ENCODE results near the gene TMEM212. TPM values are rescaled to one million over a fixed set of nuclear protein-coding genes. Genes with fewer than 3 reads are reported as not detected.
A peak's percentile ranks its signal among the peaks of the same experiment; 100 is the strongest.

TMEM212 gene
- total and polyA plus RNA-seq, 2 of the 13 experiments (the other 11 are each of a cell fraction or from before 2014, with no cell fraction given) = not detected

DNA sequence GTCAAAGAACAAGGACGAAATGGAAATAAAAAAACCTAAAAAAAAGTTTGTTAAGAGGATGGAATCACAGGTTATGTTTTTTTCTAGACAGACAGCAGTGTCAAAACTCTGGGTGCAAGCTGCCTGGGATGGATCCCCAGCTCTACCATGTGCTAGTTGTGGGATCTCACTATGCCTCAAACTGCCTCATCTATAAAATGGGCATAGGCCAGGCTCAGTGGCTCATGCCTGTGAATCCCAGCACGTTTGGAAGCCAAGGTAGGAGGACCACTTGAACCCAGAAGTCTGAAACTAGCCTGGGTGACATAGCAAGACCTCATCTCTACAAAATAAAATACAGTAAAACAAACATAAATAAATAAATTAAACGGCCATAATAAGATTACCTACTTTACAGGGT, 37.5 kb upstream of the TMEM212 start:
- Histone ChIP-seq H3K36me3 (replicated peaks in 1 of 2; ENCODE audit: control insufficient read depth in 1 of 2, insufficient read depth in 2 of 2, low read length in 2 of 2) (peaks cover 2 to 15% of the 10 kb centered on the region in 2 experiments; a peak in 3 of 5 replicates), H2AFZ (ENCODE audit: low read length) (no peak overlapping the region), H3K4me3 (replicated peaks in 1 of 3; ENCODE audit: insufficient read depth in 1 of 3, low read depth in 2 of 3, low read length in 3 of 3) (peak overlapping the region in 2 of 3 experiments; percentile 7 to 34; a peak in 2 of 6 replicates), H3K9ac (ENCODE audit: insufficient read depth, low read depth, low read length) (peak overlapping the region; percentile 65; the same call in 1 of the 2 replicates), H3K9me3 (ENCODE audit: low read length) (no peaks in the 10 kb centered on the region), H3K79me2 (ENCODE audit: insufficient read depth, low read length) (peaks cover 90% of the 10 kb centered on the region), H3K4me2 (ENCODE audit: low read depth, low read length) (peak overlapping the region; percentile 83), H3K27me3 (ENCODE audit: control insufficient read depth in 1 of 2, insufficient read depth in 2 of 2, low read length in 2 of 2) (no peaks in the 10 kb centered on the region; a peak in 1 of 5 replicates), H4K20me1 (ENCODE audit: insufficient read depth, low read length) (no peaks in the 10 kb centered on the region; the same call in 1 of the 2 replicates), H3K27ac (ENCODE audit: extremely low read length, insufficient read depth, low read length) (peak overlapping the region; percentile 88), H3K4me1 (ENCODE audit: insufficient read depth, low read length) (peaks cover 75% of the 10 kb centered on the region)
- 52% methylated on average over 3 of the region's 3 CpGs for WGBS (ENCODE audit: low lambda C conversion rate)
- no TSS peak for BruUV-seq (replicated peaks)
- FAIRE-seq (no peak), ATAC-seq (no peak), DNase-seq (ENCODE audit: low spot score) (no peak)
- ChIA-PET POLR2A (interaction anchor here (0.7 to 6.5 kb wide), 7 partner anchors 14 to 235 kb away, joined by 3 to 91 read pairs (median 8); partner anchors contain the start of gene TMEM212), CTCF (ENCODE audit: low intra/inter-chr PET ratio, low total read pairs) (no interaction called here)
- in situ Hi-C loops (cut with HindIII; ENCODE audit: extremely low pct_ligation_motif_present, low pct_unique_long_range_greater_than_20kb) = no loop called here
- intact Hi-C loops (cut with micrococcal nuclease; ENCODE audit: unreplicated experiment) = loop anchor here (5.0 kb wide), 1 partner anchor 237 kb away; no protein-coding TSS in a partner anchor
- TF ChIP-seq ADNP (CRISPR knock-in tag; IDR thresholded peaks at IDR 0.05) (peak; percentile 71; the same call in 1 of the 2 replicates), ZNF263 (CRISPR knock-in tag; IDR thresholded peaks at IDR 0.05) (no peak), GATA4 (IDR thresholded peaks at IDR 0.05; ENCODE audit: borderline replicate concordance, low read depth) (no peak), ZNF598 (CRISPR knock-in tag; IDR thresholded peaks at IDR 0.05; ENCODE audit: borderline replicate concordance) (no peak), ZSCAN12 (CRISPR knock-in tag; IDR thresholded peaks at IDR 0.05) (no peak), RCOR2 (CRISPR knock-in tag; IDR thresholded peaks at IDR 0.05) (no peak), RBM22 (optimal IDR thresholded peaks at IDR 0.05; ENCODE audit: low read length) (no peak), NRL (CRISPR knock-in tag; IDR thresholded peaks at IDR 0.05; ENCODE audit: borderline replicate concordance) (no peak), TEAD3 (CRISPR knock-in tag; optimal IDR thresholded peaks at IDR 0.05; ENCODE audit: borderline replicate concordance) (no peak), ZMYM3 (CRISPR knock-in tag; IDR thresholded peaks at IDR 0.05) (peak; percentile 90), MLLT10 (CRISPR knock-in tag; IDR thresholded peaks at IDR 0.05) (no peak), ZNF788 (CRISPR knock-in tag; IDR thresholded peaks at IDR 0.05; ENCODE audit: borderline replicate concordance) (no peak), SIX1 (CRISPR knock-in tag; IDR thresholded peaks at IDR 0.05; ENCODE audit: borderline replicate concordance) (no peak), ZNF3 (CRISPR knock-in tag; IDR thresholded peaks at IDR 0.05) (no peak), XRCC5 (optimal IDR thresholded peaks at IDR 0.05; ENCODE audit: low read length) (no peak), JUNB (CRISPR knock-in tag; IDR thresholded peaks at IDR 0.05; ENCODE audit: borderline replicate concordance) (no peak), NFIB (CRISPR knock-in tag; IDR thresholded peaks at IDR 0.05; ENCODE audit: borderline replicate concordance) (no peak), ZNF841 (CRISPR knock-in tag; IDR thresholded peaks at IDR 0.05; ENCODE audit: borderline replicate concordance) (no peak), RBFOX2 (IDR thresholded peaks at IDR 0.05; ENCODE audit: low read depth, low read length) (peak; percentile 44; the same call in 1 of the 2 replicates), ZNF430 (CRISPR knock-in tag; IDR thresholded peaks at IDR 0.05) (0 out of 2 replicates have a peak, but pooled peaks have one; percentile 23), ZNF143 (CRISPR knock-in tag; IDR thresholded peaks at IDR 0.05) (no peak), NKX3-1 (CRISPR knock-in tag; IDR thresholded peaks at IDR 0.05) (no peak), MIXL1 (CRISPR knock-in tag; IDR thresholded peaks at IDR 0.05) (no peak), GFI1 (CRISPR knock-in tag; IDR thresholded peaks at IDR 0.05; ENCODE audit: borderline replicate concordance) (no peak)
- TF ChIP-seq, protein P1, sequence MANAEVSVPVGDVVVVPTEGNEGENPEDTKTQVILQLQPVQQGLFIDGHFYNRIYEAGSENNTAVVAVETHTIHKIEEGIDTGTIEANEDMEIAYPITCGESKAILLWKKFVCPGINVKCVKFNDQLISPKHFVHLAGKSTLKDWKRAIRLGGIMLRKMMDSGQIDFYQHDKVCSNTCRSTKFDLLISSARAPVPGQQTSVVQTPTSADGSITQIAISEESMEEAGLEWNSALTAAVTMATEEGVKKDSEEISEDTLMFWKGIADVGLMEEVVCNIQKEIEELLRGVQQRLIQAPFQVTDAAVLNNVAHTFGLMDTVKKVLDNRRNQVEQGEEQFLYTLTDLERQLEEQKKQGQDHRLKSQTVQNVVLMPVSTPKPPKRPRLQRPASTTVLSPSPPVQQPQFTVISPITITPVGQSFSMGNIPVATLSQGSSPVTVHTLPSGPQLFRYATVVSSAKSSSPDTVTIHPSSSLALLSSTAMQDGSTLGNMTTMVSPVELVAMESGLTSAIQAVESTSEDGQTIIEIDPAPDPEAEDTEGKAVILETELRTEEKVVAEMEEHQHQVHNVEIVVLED (CRISPR knock-in tag; IDR thresholded peaks at IDR 0.05; ENCODE audit: borderline replicate concordance) = no peak
- TF ChIP-seq, protein P2, sequence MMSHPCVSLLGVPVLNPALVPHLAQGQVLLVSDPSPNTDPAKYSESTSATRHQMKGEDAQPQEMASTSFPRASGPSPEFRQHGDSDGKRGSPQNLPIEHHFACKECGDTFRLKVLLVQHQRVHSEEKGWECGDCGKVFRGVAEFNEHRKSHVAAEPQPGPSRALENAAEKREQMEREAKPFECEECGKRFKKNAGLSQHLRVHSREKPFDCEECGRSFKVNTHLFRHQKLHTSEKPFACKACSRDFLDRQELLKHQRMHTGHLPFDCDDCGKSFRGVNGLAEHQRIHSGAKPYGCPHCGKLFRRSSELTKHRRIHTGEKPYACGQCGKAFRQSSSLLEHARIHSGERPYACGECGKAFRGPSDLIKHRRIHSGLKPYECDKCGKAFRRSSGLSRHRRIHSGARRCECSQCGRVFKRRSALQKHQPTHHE (CRISPR knock-in tag; IDR thresholded peaks at IDR 0.05; ENCODE audit: borderline replicate concordance) = no peak

Measured in HepG2 (cell line).